GM18507 (cell line): ENCODE measurements around the gene CLSTN3.
A peak's percentile ranks its signal among the peaks of the same experiment; 100 is the strongest.

Experiments used
- DNase-seq: peaks from one replicate; pipeline ENCODE4 v3.0.0; 2011; ENCODE audit warnings: low read depth; ENCODE audit not compliant: insufficient read length; ENCODE audit errors: extremely low spot score
- FAIRE-seq: peaks from 2 replicates; lab custom pipeline; 2011; peaks lifted over from hg19 to GRCh38; lab: Jason Lieb, UNC

The CLSTN3 gene

DNA sequence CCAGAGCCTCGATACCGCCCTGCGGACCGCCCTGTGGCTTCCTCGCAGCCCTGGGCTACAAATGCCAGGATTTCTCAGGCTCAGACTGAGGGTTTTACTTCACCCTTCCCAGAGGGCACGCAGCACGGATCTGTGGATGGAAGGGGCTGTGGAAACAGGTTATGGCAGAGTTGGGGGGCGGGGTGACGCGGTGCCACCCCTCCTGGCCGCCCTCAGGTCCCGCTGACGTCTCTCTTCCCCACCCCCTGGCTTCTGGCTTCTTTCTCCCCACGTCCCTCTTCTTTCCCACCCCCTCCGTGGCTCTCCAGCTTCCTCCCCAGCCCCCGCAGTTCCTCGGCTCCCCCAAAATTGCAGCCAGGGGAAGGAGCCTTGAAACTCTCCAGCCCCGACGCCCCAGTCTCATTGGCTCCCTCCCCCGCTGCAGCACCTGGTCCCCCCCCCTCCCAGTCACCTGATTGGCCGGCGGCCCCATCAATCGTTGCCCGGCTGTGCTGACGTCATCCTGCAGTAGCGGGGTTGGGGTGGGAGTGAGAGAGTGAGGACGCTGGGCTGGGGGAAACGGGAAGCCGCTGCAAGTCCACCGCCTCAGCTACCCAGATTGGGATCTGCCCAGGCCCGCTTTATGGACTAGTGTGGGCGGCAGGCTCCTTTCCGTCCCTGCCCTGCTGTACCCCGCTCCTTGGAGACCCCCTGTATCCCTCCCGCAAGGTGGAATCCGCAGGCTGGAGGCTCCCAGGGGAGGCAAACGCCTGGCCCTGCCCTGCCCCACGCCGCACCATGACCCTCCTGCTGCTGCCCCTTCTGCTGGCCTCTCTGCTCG lies at the start of gene CLSTN3:
Gene CLSTN3, plus strand, starts transcription at position 500 of the 820 bp plus-strand sequence. Its CDS starts 278 bp downstream, at position 778.
- FAIRE-seq (peak; percentile 88), DNase-seq (peak; percentile 99)

GRCh38 chr12:7081037-7081436 lies 49.1 kb upstream of the CLSTN3 start:
- DNase-seq (no peak), FAIRE-seq (no peak)

DNA sequence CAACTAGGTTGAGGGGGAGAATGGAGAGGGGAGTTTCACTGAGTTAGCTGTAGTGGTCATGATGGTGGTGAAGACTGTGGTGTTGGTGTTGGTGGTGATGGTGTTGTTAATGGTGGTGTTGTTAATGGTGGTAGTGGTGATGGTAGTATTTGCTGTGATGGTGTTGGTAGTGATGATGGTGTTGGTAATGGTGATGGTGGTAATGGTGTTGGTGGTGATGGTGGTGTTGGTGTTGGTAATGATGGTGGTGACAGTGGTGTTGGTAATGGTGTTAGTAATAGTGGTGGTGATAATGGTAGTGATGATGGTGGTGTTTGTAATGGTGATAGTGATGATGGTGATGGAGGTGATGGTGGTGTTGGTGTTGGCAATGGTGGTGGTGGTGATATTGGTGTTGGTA lies 47.0 kb upstream of the CLSTN3 start:
- FAIRE-seq (no peak), DNase-seq (no peak)

DNA sequence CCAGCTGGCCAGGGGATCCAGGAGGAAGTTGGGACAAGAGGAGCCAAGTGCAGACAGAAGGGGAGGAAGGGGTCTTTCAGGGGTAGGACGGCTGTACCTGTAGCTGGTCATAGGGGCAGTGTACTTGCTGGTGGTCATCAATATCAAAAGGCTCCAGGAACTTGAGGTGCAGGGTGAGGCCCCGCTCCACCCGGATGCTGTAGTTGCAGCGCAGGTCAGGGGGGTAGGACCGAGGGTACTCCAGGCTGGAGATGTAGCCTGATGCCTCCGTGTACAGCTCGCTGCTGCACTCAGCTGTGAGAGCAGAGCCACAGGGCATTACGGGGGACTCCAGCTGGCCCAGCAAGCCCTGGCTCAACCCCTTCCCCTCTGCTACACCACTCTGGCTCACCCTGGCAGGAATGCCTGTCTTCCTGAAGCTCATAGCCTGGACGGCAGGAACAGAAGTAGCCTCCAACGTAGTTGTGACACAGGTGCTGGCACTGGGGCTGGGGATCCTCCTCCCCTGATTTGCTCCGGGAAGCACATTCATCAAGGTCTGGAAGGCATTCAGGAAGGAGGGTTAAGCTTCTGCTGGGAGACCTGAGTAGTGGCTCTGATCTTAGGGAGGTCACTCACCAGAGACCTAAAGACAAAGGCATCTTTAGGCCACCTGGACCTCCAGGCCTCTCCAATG lies 40.8 kb upstream of the CLSTN3 start:
- FAIRE-seq, result no peak
- DNase-seq, result no peak

DNA sequence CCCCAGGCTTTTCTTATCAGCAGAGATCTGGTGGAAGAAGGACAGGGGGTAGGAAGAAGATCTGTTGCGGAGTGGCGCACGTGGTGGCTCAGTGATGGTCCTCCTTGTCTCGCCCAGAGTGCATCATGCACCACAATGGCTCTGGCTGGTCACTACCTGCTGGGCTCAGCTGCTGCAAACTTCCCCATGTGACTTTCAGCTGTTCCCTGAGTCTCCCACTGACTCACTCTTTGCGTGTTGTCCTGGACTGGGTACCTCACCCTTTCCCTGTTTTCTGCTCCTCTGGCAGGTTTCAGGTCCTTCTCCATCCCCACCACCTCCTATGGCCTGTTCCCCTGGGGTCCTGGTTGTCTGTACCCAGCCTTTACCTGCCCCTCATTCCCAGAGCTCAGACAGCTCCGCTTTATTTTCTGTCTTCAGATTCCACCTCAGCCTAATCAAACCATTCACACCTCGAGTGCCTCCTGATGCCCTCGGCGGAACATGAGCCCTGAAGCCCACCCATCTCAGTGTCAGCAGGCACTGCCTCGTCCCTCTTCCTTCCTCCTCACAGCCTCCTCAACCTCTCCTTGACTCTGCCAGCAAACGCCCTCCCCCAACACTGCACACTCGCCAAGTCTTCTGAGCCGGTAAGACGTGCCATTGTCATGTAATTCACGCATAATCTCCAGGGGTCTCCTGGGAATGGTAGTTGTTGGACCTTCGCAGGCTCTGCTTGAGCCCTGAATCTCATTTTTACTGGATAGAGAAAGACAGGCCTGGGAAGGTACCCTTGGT lies 39.8 kb upstream of the CLSTN3 start:
- DNase-seq, result no peak
- FAIRE-seq, result no peak

DNA sequence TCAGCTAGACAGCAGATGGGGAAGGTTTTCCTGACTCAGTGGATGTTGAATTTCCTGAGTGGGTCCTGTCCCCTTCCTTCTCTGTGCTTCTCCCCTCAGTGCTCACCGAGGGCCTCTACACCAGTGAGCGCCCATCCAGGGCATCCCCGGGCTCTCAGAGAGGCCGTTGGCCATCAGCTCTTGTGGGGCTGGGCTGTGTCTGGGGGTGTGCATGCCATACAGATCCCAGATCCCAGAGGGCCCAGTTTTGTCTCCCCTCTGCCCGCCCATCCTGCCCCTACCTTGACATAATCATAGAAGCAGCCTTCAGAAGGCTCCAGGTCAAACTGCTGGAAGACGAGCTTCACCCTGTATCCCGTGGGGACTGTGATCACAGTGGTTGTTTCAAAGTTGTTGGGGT lies 39.0 kb upstream of the CLSTN3 start:
- FAIRE-seq (no peak), DNase-seq (no peak)

- no peak for DNase-seq
- no peak for FAIRE-seq
Measured at GRCh38 chr12:7091660-7092228, 38.4 kb upstream of the CLSTN3 start.

- DNase-seq (peak; percentile 46), FAIRE-seq (peak; percentile 86)
Measured at GRCh38 chr12:7092229-7092985, 37.8 kb upstream of the CLSTN3 start, which contains the start of gene C1R. C1R (minus strand) TSS chr12:7092445; CDS start chr12:7092388, 57 bp downstream.

GRCh38 chr12:7092986-7093460 lies 37.1 kb upstream of the CLSTN3 start:
- FAIRE-seq, result no peak
- DNase-seq, result no peak

- no peak for FAIRE-seq
- no peak for DNase-seq
Measured at GRCh38 chr12:7093486-7093885, 36.7 kb upstream of the CLSTN3 start.

DNA sequence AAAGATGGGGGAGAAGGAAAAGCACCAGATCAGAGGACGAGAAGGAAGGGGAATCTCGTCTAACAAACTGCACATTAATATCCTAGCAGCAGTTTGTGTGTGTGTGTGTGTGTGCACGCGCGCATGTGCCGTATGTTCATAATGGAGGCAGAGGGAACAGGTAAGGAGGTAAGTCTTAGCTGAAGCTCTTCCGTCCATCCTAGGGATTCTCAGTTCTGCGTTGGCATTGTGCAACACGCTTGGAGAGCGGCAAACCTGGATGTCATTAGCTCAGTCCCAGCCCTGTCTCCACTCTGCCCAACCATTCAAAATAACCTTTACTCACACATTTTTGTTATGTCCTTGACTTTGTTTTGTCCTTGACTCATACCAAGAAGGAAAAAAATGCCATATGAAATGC lies 36.3 kb upstream of the CLSTN3 start:
- FAIRE-seq, result no peak
- no peak for DNase-seq

- FAIRE-seq (no peak), DNase-seq (no peak)
Measured at GRCh38 chr12:7096006-7096932, 33.9 kb upstream of the CLSTN3 start.

GRCh38 chr12:7096979-7097378 lies 33.2 kb upstream of the CLSTN3 start:
- FAIRE-seq, result no peak

GRCh38 chr12:7099290-7099996 lies 30.7 kb upstream of the CLSTN3 start:
- FAIRE-seq, result no peak
- no peak for DNase-seq

More at GRCh38 chr12:7096979-7097378, 33.2 kb upstream of the CLSTN3 start:
- DNase-seq, result no peak

DNA sequence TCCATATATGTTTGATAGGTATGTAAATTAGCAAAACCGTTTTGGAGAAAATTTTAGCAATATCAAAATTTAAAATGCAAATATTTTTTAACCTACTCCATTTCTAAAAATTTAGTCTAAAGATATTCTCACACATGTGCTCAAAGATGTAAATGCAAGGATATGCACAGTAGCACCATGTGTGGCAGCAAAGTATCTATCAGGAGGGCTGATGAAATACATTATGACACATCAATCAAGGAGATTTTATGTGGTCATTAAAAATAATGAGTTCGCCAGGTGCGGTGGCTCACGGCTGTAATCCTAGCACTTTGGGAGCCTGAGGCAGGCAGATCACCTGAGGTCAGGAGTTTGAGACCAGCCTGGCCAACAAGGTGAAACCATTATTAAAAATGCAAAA lies 29.9 kb upstream of the CLSTN3 start:
- DNase-seq, result no peak
- no peak for FAIRE-seq

DNA sequence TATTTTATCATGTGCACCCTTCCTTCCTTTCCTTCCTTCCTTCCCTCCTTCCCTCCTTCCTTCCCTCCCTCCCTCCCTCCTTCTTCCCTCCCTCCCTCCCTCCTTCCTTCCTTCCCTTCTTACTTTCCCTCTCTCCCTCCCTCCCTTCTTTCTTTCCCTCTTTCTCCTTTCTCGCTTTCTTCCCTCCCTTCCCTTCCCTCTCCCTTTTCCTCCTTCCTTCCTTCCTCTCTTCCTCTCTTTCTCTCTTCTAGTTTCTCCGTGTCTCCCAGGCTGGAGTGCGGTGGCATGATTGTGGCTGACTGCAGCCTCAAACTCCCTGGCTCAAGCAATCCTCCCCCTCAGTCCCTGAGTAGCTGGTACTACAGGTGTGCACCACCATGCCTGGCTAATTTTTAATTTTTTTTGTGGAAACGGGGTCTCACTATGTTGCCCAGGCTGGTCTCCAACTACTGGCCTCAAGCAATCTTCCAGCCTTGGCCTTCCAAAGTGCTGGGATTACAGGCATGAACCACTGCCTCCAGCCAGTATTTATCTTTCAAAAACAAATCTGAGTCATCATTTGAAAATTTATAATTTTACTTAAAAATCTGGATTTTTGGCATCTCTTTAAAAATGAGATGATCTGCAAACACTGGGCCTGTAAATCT lies 29.0 kb upstream of the CLSTN3 start:
- FAIRE-seq, result no peak
- DNase-seq, result no peak

DNA sequence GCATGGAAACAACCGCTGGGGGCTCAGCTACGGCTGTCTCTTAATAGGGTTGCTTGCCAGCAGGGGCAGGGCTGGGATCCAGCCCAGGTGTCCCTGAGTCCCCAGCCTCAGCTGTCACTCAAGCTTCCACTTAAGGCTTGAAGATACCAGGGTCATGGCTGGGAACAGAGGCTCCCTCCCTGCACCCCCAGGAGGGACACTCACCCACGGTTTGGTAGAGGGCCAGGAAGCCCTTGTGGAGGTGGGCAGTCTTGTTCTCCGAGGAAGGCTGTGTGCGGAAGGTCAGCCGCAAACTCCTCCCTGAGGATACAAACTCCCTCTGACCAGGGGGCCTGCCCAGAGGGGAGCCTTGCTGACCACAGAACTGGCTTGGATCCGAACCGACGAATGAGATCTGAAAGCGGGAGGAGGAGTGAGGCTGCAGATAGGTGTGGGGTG lies 28.5 kb upstream of the CLSTN3 start:
- no peak for FAIRE-seq
- no peak for DNase-seq
